Lower lobe of right lung (tissue), 2 donors: Measurements from ENCODE around the gene MORF4L1. TPM values are rescaled to one million over a fixed set of nuclear protein-coding genes. Genes with fewer than 3 reads are reported as not detected.

Experiments
- ATAC-seq, 2 donors: fragments of 200-7000 bp; cut with Tn5 transposase; one replicate each; pipeline ENCODE4 v1.9.1; 2020 to 2022; ENCODE audit warnings: mild to moderate bottlenecking in 2 of 2, moderate library complexity in 2 of 2
- DNase-seq: peaks from one replicate; pipeline ENCODE4 v3.0.0-alpha.2; 2020
- H3K27ac ChIP-seq: fragments of 200-600 bp; one replicate; pipeline ENCODE4 v1.8.0; 2022
- H3K27me3 ChIP-seq: fragments of 200-600 bp; one replicate; pipeline ENCODE4 v1.8.0; 2022; ENCODE audit warnings: low read depth
- H3K36me3 ChIP-seq: fragments of 200-600 bp; one replicate; pipeline ENCODE4 v1.8.0; 2022; ENCODE audit warnings: mild to moderate bottlenecking
- H3K4me1 ChIP-seq: fragments of 200-600 bp; one replicate; pipeline ENCODE4 v1.8.0; 2022
- H3K4me3 ChIP-seq: fragments of 200-600 bp; one replicate; pipeline ENCODE4 v1.8.0; 2022; ENCODE audit warnings: mild to moderate bottlenecking
- H3K9me3 ChIP-seq: fragments of 200-600 bp; one replicate; pipeline ENCODE4 v1.8.0; 2022
- CTCF ChIP-seq: fragments of 200-600 bp; IDR thresholded peaks from one replicate; pipeline ENCODE4 v1.8.0; 2022; ENCODE audit warnings: antibody characterized with exemption, mild to moderate bottlenecking
- intact Hi-C: fragments of 100-400 bp; cut with DNase I; formaldehyde crosslinking; loops from one replicate; pipeline ENCODE4 v1.11.0; 2022
- total RNA-seq: library from RNA; stranded (reverse); fragmentation: NEBNext Ultra II Directional; extraction: Animal tissue kit (Norgen Biotek cat#: 25700); gene quantifications from one replicate; pipeline ENCODE4 v1.2.1, GENCODE V29; 2021
- donor health status: DM: no; HTN: yes; CAD: no; lungs with severe emphysema.

MORF4L1 gene
- total RNA-seq, 1 donor from 2014 or later, result 289 TPM

- Histone ChIP-seq H3K9me3 (no peaks in the 10 kb centered on the region), H3K36me3 (peaks cover 100% of the 10 kb centered on the region), H3K4me3 (no peak overlapping the region), H3K27me3 (no peaks in the 10 kb centered on the region), H3K4me1 (peaks cover 34% of the 10 kb centered on the region), H3K27ac (no peak overlapping the region)
- intact Hi-C loops, result no loop called here
- no peak for TF ChIP-seq CTCF
- DNase-seq (no peak), ATAC-seq (no peak)
These were observed 32.1 kb downstream of the MORF4L1 start for GRCh38 chr15:78904599-78905358.

DNA sequence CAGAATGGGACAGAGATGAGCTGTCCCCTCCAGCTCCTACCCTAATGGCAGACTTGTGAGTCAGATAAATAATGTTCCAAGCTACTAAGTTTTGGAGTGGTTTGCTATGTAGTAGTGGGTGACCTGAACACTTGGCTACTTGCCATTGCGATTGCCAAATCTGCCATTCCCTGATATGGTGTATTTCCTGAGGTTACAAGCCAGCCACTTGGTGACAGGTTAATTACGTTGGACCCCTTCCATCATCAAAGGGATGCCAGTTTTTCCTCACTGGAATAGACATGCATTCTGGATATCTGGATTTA is 33.6 kb downstream of the MORF4L1 start:
- Histone ChIP-seq H3K36me3 (peaks cover 100% of the 10 kb centered on the region), H3K9me3 (no peaks in the 10 kb centered on the region), H3K4me3 (no peak overlapping the region), H3K4me1 (peaks cover 34% of the 10 kb centered on the region), H3K27me3 (no peaks in the 10 kb centered on the region), H3K27ac (no peak overlapping the region)
- no peak for DNase-seq
- no peak for TF ChIP-seq CTCF
- peak; percentile 60 to 68 for ATAC-seq
- intact Hi-C loops, result no loop called here

DNA sequence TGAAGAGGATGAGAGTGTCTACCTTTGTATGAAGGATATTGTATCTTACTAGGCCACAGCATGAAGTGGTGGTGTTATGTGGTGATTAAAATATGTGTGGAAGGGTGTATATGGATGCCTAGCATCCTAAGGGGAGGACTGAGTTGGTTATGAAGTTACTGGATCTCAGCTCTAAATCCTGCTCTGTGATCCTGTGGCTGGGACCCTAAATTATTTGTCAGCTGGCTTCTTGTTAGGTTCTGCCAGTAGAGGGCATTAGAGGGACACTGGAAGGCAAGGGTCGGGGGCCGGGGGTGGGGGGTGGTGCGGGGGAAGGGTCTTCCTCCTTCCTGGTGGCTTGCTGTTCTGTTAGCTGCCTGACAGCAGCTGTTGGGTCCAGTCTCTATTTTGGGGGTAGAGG is 34.9 kb downstream of the MORF4L1 start:
- H3K36me3 ChIP-seq, result peaks cover 100% of the 10 kb centered on the region
- H3K27me3 ChIP-seq, result no peaks in the 10 kb centered on the region
- DNase-seq (no peak), ATAC-seq (no peak)
- H3K4me3 ChIP-seq, result no peak overlapping the region
- peak; percentile 23 for TF ChIP-seq CTCF
- intact Hi-C loops, result no loop called here
- H3K9me3 ChIP-seq, result no peaks in the 10 kb centered on the region
- no peak overlapping the region for H3K27ac ChIP-seq
- peaks cover 30% of the 10 kb centered on the region for H3K4me1 ChIP-seq

- no peak for TF ChIP-seq CTCF
- H3K4me1 ChIP-seq, result peaks cover 27% of the 10 kb centered on the region
- H3K27ac ChIP-seq, result no peak overlapping the region
- H3K9me3 ChIP-seq, result no peaks in the 10 kb centered on the region
- no peaks in the 10 kb centered on the region for H3K27me3 ChIP-seq
- intact Hi-C loops, result no loop called here
- no peak overlapping the region for H3K4me3 ChIP-seq
- H3K36me3 ChIP-seq, result peaks cover 99% of the 10 kb centered on the region
- DNase-seq (no peak), ATAC-seq (no peak)
These were observed 36.5 kb downstream of the MORF4L1 start for GRCh38 chr15:78909160-78909695.

GRCh38 chr15:78909791-78910228 is 37.1 kb downstream of the MORF4L1 start:
- peaks cover 33% of the 10 kb centered on the region for H3K4me1 ChIP-seq
- no peaks in the 10 kb centered on the region for H3K27me3 ChIP-seq
- intact Hi-C loops, result no loop called here
- peak; percentile 56 to 70 for ATAC-seq
- no peak overlapping the region for H3K4me3 ChIP-seq
- DNase-seq, result no peak
- H3K9me3 ChIP-seq, result no peaks in the 10 kb centered on the region
- peaks cover 97% of the 10 kb centered on the region for H3K36me3 ChIP-seq
- H3K27ac ChIP-seq, result no peak overlapping the region
- TF ChIP-seq CTCF, result peak; percentile 59
